NOMO-1 treated with dmso at 0.1 percent for 144 hours (cell line): ENCODE measurements around the gene KRT39.
"Not testable (repeated sequence)": the region's sequence is repeated elsewhere in the genome, so short reads cannot be mapped to it uniquely, and the experiment has no call there.

Experiments
- DNase-seq: peaks from one replicate; lab custom pipeline; 2025; ENCODE audit not compliant: unreplicated experiment; lab: John Stamatoyannopoulos, UW

KRT39 gene

GRCh38 chr17:40944531-40944930 lies 22.2 kb downstream of the KRT39 start:
- DNase-seq, result no peak

- no peak for DNase-seq
Measured at GRCh38 chr17:40942553-40942952, 24.2 kb downstream of the KRT39 start.

DNA sequence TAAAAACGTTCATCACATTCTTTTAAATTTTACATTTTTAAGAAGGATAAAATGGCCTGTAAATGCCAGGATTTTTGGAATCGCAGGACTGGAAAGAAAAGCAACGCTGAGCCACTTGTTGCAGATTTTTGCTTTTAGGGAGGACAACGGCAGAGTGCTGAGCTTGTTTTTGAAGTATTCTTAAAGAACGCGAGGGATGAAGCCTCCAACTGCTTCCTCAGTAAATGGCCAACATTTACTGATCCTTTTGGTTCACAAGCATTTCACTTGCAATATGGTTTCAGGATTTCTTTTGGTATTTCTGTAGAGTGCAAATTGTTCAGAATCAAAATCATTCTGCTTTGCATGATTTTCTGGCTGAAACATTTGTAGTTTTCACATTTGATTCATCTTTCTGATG lies 26.5 kb downstream of the KRT39 start:
- DNase-seq, result no peak

GRCh38 chr17:40938981-40939380 lies 27.8 kb downstream of the KRT39 start:
- DNase-seq, result no peak

DNA sequence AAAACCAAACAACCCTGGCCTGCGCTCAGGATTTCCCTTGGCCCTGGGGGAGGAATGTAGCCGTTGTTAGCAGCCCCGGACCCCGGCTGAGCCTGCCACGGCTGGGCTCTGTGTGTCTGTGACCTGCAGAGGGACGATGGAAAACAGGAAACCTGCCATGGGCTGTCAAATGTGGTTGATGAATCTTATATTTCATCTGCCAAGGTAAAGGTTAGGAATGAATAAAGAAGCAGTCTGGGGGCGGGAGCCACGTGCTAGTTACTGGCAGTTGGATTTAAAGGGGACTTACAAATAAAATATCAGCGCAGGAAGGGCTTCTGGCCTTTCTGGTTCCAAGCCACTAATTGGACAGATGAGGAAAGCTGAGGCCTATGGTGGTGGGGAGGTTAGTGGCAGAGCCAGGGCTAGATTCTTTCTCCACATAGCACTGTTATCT lies 29.3 kb downstream of the KRT39 start, which contains the start of gene KRT23:
KRT23 (minus strand) TSS at position 263 of the 436 bp plus-strand sequence. CDS start 1,043 bp downstream, outside the sequence.
- DNase-seq, result no peak

DNA sequence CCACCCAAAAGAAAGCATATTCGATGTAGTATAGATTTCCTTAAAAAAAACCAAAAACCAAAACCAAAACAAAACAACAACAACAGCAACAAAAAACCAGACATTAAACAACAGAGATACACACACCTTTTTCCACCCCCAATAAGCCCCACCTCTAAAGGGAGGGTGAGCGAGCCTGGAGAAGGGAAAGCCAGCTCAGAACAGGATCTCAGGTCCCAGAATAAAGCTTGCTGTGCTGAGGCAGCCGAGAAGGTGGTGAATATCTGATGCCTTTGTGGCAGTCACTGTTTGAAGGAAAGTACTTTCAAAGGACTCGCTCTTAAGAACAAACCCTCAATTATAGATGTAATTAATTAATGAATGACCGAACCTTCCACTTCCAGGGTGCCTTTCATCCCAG lies 29.8 kb downstream of the KRT39 start:
- DNase-seq, result no peak

- peak; percentile 51 for DNase-seq
Measured at GRCh38 chr17:40936437-40936971, 30.2 kb downstream of the KRT39 start.

DNA sequence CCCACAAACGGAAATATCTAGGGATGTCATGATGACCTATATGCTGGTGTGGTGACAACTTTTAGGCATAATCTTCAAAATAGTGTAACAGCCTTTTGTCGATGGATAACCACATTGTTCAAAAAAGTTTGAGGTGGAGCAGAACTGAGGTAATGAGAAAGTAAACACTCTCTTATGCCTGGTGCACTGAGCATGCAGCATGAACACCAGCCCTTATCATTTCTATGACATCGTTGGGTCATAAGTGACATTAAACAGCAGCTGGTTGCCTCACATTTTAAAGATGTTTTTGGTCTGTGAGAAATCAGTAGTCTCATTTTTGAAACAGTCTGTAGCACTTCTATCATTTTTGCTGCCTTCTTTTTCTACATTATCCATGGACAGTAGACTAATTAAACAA lies 31.1 kb downstream of the KRT39 start:
- no peak for DNase-seq

- no peak for DNase-seq
Measured at GRCh38 chr17:40932608-40933007, 34.1 kb downstream of the KRT39 start.

DNA sequence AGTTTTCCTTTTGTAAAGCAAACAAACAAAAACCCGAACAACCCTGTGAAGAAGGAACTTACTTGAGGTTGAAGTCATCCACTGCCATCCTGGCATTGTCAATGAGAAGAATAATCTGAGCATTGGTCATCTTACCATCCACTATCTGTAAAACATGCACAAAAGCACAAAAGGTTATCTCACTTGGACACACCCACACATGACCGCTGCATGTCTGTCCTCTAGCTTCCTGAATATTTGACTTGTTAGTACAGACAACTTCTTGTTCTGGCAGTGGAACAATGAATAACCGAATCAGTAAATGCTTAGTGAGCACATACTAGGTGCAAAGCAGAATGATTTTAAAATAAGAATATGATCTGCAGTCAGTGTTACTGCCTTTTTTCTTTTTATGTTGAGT lies 35.4 kb downstream of the KRT39 start:
- DNase-seq, result no peak

DNA sequence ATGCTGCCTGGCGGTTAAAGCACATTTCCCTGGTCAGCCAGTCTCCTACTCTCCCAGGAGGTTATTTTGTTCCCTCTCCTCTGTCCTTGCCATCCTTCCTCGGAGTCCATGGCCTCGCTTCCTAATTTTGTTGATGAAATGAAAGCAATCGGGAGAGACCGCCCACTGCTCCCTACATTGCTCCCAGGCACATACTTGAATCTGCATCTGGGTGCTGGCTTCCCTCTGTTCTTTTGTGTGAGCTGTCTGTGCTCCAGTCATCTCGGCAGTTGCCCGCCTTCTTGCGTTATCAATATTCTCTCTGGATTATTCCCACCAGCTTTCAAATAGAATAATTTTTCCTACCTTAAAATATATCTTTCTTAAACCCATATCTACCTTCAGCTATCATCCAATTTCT lies 40.4 kb downstream of the KRT39 start:
- no peak for DNase-seq

- DNase-seq, result peak; percentile 24
Measured at GRCh38 chr17:40922239-40922638, 44.5 kb downstream of the KRT39 start.

DNA sequence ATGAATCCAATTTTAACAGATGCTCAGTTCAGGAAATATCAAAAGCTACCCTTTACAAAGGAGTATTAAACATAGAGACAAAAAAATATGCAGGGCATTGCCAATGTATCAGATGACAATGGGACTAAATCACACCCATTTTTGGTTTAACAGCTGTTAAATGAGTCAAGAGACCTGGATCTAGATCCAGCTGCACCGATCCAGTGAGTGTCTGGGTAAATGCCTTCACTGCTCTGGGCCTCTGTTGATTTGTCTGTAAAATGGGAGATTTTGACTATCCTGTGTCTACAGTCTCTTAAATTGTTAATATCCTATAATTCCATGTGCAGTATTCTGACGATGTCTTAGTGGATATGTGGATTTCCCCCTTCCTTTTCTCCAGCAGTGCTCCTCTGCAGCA lies 45.7 kb downstream of the KRT39 start:
- no peak for DNase-seq

- not testable (repeated sequence) for DNase-seq
Measured at GRCh38 chr17:40917116-40917515, 49.6 kb downstream of the KRT39 start.

DNA sequence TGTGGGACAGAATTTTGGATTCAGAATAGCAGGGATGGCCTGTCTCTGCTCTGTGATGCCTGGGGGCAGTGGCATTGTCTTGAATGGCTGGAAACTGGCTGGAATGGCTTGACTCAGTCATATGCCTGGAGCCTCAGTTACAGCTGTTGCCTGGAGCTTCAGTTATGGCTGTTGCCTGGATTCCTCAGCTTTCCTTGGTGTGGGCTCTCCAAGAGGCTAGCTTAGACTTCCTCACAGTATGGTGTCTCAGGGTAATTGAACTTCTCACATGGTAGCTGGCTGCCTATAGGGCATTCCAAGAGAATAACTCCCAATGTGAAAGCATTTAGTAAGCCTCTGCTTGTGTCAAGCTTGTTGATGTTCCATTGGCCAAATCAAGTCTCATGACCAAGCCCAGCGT lies 50.4 kb downstream of the KRT39 start:
- DNase-seq, result no peak

- peak; percentile 65 for DNase-seq
Measured at GRCh38 chr17:40915721-40916256, 51.0 kb downstream of the KRT39 start.

DNA sequence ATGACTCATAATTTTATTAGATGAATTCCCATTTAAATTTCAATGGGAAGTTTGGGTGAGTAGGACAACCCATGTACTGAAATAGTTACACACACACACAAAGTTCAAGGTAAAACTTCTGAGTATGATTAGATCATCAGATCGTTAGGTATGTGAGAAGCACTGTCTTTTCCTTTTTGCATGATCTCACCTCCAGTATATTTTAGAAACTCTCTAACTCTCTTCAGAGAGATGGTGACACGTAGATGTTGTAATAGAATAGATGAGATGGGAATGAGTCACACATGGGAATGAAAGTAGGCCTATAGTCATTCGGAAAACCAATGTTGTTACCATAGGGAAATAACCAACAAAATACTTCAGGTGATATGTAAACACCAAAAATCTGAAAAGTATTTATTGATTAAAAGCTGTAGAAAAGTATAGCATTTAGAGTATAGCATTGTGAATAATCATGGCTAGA lies 51.5 kb downstream of the KRT39 start:
- DNase-seq, result peak; percentile 20

DNA sequence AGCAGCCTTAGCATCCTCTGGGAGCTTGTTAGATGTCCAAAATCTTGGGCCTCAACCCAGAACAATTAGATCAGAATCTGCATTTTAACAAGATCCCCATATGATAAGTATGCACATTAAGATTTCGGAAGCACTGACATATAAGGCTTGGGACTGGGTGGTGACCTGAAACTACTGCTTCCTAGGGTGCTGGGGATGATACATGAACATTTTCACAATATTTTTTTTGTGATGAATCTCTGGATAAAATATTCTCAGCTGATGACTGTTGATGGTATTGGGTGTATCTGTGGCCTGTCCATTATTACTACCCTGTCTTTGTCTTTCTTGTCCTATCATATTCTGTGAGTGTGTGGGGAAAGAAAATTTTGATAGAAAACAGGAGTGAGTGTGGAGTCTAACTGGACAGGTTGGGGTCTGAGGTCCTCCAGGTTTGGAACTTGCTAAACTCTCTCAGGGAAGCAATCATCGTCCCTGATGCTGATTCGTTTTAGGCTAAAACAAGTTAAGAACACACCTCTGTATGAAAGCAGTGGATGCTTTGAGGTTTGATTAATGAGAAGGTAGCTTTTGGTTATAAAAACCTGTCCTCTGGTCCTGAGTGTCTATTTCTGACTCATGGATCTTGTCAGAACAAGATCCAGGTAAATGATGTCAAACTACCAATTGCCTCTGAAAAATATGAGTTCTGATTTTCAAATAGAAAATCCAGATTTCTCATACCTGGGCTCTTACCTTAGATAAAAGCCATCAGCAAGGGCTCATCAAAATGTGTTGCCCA lies 52.5 kb downstream of the KRT39 start:
- DNase-seq, result no peak

GRCh38 chr17:40912486-40913210 lies 54.1 kb downstream of the KRT39 start:
- peak; percentile 36 for DNase-seq

GRCh38 chr17:40910441-40910841 lies 56.3 kb downstream of the KRT39 start:
- no peak for DNase-seq

DNA sequence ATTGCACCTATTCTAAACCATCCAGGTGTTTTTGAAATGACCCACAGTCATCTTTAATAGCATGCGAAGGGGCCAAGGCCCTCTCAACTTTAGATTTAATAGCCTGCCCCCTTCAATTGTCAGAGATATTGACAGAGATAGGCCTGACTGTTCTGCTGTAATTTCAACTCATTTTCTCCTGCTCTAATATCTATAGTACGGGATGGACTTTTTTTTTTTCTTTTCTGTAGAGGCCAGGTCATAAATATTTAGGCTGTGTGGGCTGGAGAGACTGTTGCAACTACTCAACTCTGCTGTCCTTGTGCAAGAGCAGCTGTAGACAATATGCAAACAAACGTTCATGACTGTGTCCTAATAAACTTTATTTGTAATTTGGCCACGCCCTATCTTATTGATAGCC lies 57.0 kb downstream of the KRT39 start:
- DNase-seq, result peak; percentile 42

GRCh38 chr17:40909351-40909750 lies 57.4 kb downstream of the KRT39 start:
- DNase-seq, result peak; percentile 50
